ENCODE measurements around the gene PRDM15.

Gene PRDM15

GRCh38 chr21:41846033-41846317 is 33.2 kb downstream of the PRDM15 start:
- H4K8ac ChIP-seq (ENCODE audit: low read length), result no peak overlapping the region
- H2AK5ac ChIP-seq (ENCODE audit: low read length, severe bottlenecking), result no peak overlapping the region
- no peaks in the 10 kb centered on the region for H3K27me3 ChIP-seq (ENCODE audit: control insufficient read depth in 1 of 2, insufficient read depth in 1 of 2, low read length in 2 of 2)
- no peak for DNase-seq
- H3K27ac ChIP-seq (ENCODE audit: low read length, poor library complexity, severe bottlenecking), result no peak overlapping the region
- no peak overlapping the region for H2BK120ac ChIP-seq (ENCODE audit: low read depth, low read length)
- H2BK12ac ChIP-seq (ENCODE audit: low read length in 2 of 2), result no peak overlapping the region
- no peak overlapping the region for H3K4me2 ChIP-seq (ENCODE audit: low read length, poor library complexity, severe bottlenecking)
- no peak overlapping the region for H3K23ac ChIP-seq (ENCODE audit: low read length in 2 of 2)
- no peak overlapping the region for H3K14ac ChIP-seq (ENCODE audit: low read length in 2 of 2)
- H3K4ac ChIP-seq (ENCODE audit: low read depth in 1 of 2, low read length in 2 of 2), result no peak overlapping the region
- 81% methylated on average over 6 of the region's 6 CpGs for WGBS
- peaks cover 3 to 17% of the 10 kb centered on the region in 2 experiments for H3K36me3 ChIP-seq (ENCODE audit: control insufficient read depth in 1 of 2, insufficient read depth in 2 of 2, low read depth in 1 of 2, low read length in 2 of 2)
- no peak overlapping the region for H2AFZ ChIP-seq (ENCODE audit: low read depth, low read length)
- H3K4me3 ChIP-seq (ENCODE audit: insufficient read depth in 1 of 2, low read depth in 1 of 2, low read length in 2 of 2), result no peak overlapping the region
- H3K18ac ChIP-seq (ENCODE audit: low read depth in 1 of 2, low read length in 2 of 2), result no peak overlapping the region
- H3K4me1 ChIP-seq (ENCODE audit: control insufficient read depth, insufficient read depth, low read depth, low read length), result peaks cover 2% of the 10 kb centered on the region
- H3K9ac ChIP-seq (ENCODE audit: low read length), result no peak overlapping the region
- H3K79me1 ChIP-seq (replicated peaks; ENCODE audit: low read length, poor library complexity, severe bottlenecking), result no peaks in the 10 kb centered on the region
- no peak overlapping the region for H4K91ac ChIP-seq (ENCODE audit: low read length)
- no peak overlapping the region for H2BK5ac ChIP-seq (ENCODE audit: low read depth, low read length, poor library complexity, severe bottlenecking)
- peaks cover 11% of the 10 kb centered on the region for H3K9me3 ChIP-seq (ENCODE audit: control insufficient read depth, low read length)
- H2BK15ac ChIP-seq (ENCODE audit: low read depth, poor library complexity, severe bottlenecking), result no peak overlapping the region

- H3K4me3 ChIP-seq (ENCODE audit: insufficient read depth in 1 of 2, low read depth in 1 of 2, low read length in 2 of 2), result no peak overlapping the region
- 91% methylated on average over 18 of the region's 21 CpGs for WGBS
- peaks cover 16% of the 10 kb centered on the region for H3K9me3 ChIP-seq (ENCODE audit: control insufficient read depth, low read length)
- H3K18ac ChIP-seq (ENCODE audit: low read depth in 1 of 2, low read length in 2 of 2), result no peak overlapping the region
- no peak overlapping the region for H3K27ac ChIP-seq (ENCODE audit: low read length, poor library complexity, severe bottlenecking)
- H3K79me1 ChIP-seq (replicated peaks; ENCODE audit: low read length, poor library complexity, severe bottlenecking), result no peaks in the 10 kb centered on the region
- no peak overlapping the region for H3K9ac ChIP-seq (ENCODE audit: low read length)
- no peak overlapping the region for H2BK15ac ChIP-seq (ENCODE audit: low read depth, poor library complexity, severe bottlenecking)
- H3K4me1 ChIP-seq (ENCODE audit: control insufficient read depth, insufficient read depth, low read depth, low read length), result peaks cover 2% of the 10 kb centered on the region
- no peak overlapping the region for H3K23ac ChIP-seq (ENCODE audit: low read length in 2 of 2)
- H2BK12ac ChIP-seq (ENCODE audit: low read length in 2 of 2), result no peak overlapping the region
- H2BK5ac ChIP-seq (ENCODE audit: low read depth, low read length, poor library complexity, severe bottlenecking), result no peak overlapping the region
- no peak overlapping the region for H2AFZ ChIP-seq (ENCODE audit: low read depth, low read length)
- H3K4ac ChIP-seq (ENCODE audit: low read depth in 1 of 2, low read length in 2 of 2), result no peak overlapping the region
- H2AK5ac ChIP-seq (ENCODE audit: low read length, severe bottlenecking), result no peak overlapping the region
- DNase-seq, result no peak
- H2BK120ac ChIP-seq (ENCODE audit: low read depth, low read length), result no peak overlapping the region
- no peak overlapping the region for H3K14ac ChIP-seq (ENCODE audit: low read length in 2 of 2)
- no peaks in the 10 kb centered on the region for H3K27me3 ChIP-seq (ENCODE audit: control insufficient read depth in 1 of 2, insufficient read depth in 1 of 2, low read length in 2 of 2)
- H3K4me2 ChIP-seq (ENCODE audit: low read length, poor library complexity, severe bottlenecking), result no peak overlapping the region
- no peak overlapping the region for H4K8ac ChIP-seq (ENCODE audit: low read length)
- H3K36me3 ChIP-seq (ENCODE audit: control insufficient read depth in 1 of 2, insufficient read depth in 2 of 2, low read depth in 1 of 2, low read length in 2 of 2), result peaks cover 6 to 16% of the 10 kb centered on the region in 2 experiments
- H4K91ac ChIP-seq (ENCODE audit: low read length), result no peak overlapping the region
These were observed 33.7 kb downstream of the PRDM15 start for GRCh38 chr21:41845310-41846032.

GRCh38 chr21:41843584-41843983 is 35.6 kb downstream of the PRDM15 start:
- Histone ChIP-seq H2BK120ac (ENCODE audit: low read depth, low read length) (no peak overlapping the region), H3K14ac (ENCODE audit: low read length in 2 of 2) (no peak overlapping the region), H3K79me1 (replicated peaks; ENCODE audit: low read length, poor library complexity, severe bottlenecking) (no peaks in the 10 kb centered on the region), H3K27me3 (ENCODE audit: control insufficient read depth in 1 of 2, insufficient read depth in 1 of 2, low read length in 2 of 2) (no peaks in the 10 kb centered on the region), H2AK5ac (ENCODE audit: low read length, severe bottlenecking) (no peak overlapping the region), H3K4me3 (ENCODE audit: insufficient read depth in 1 of 2, low read depth in 1 of 2, low read length in 2 of 2) (no peak overlapping the region), H3K18ac (ENCODE audit: low read depth in 1 of 2, low read length in 2 of 2) (no peak overlapping the region), H3K27ac (ENCODE audit: low read length, poor library complexity, severe bottlenecking) (no peak overlapping the region), H3K36me3 (ENCODE audit: control insufficient read depth in 1 of 2, insufficient read depth in 2 of 2, low read depth in 1 of 2, low read length in 2 of 2) (peaks cover 11 to 25% of the 10 kb centered on the region in 2 experiments), H3K9ac (ENCODE audit: low read length) (no peak overlapping the region), H2BK15ac (ENCODE audit: low read depth, poor library complexity, severe bottlenecking) (no peak overlapping the region), H4K8ac (ENCODE audit: low read length) (no peak overlapping the region), H3K4me2 (ENCODE audit: low read length, poor library complexity, severe bottlenecking) (no peak overlapping the region), H2BK12ac (ENCODE audit: low read length in 2 of 2) (no peak overlapping the region), H3K9me3 (ENCODE audit: control insufficient read depth, low read length) (peaks cover 18% of the 10 kb centered on the region), H3K4ac (ENCODE audit: low read depth in 1 of 2, low read length in 2 of 2) (no peak overlapping the region), H4K91ac (ENCODE audit: low read length) (peak overlapping the region; percentile 30), H3K23ac (ENCODE audit: low read length in 2 of 2) (no peak overlapping the region), H2AFZ (ENCODE audit: low read depth, low read length) (no peak overlapping the region), H2BK5ac (ENCODE audit: low read depth, low read length, poor library complexity, severe bottlenecking) (no peak overlapping the region), H3K4me1 (ENCODE audit: control insufficient read depth, insufficient read depth, low read depth, low read length) (peaks cover 2% of the 10 kb centered on the region)
- no peak for DNase-seq
- 98% methylated on average over 2 of the region's 2 CpGs for WGBS

- H3K9ac ChIP-seq (ENCODE audit: low read length), result no peak overlapping the region
- peak overlapping the region in 1 of 2 experiments; percentile 16 for H3K4me3 ChIP-seq (ENCODE audit: insufficient read depth in 1 of 2, low read depth in 1 of 2, low read length in 2 of 2)
- no peak overlapping the region for H2BK5ac ChIP-seq (ENCODE audit: low read depth, low read length, poor library complexity, severe bottlenecking)
- no peak overlapping the region for H3K27ac ChIP-seq (ENCODE audit: low read length, poor library complexity, severe bottlenecking)
- no peaks in the 10 kb centered on the region for H3K27me3 ChIP-seq (ENCODE audit: control insufficient read depth in 1 of 2, insufficient read depth in 1 of 2, low read length in 2 of 2)
- no peaks in the 10 kb centered on the region for H3K79me1 ChIP-seq (replicated peaks; ENCODE audit: low read length, poor library complexity, severe bottlenecking)
- no peak overlapping the region for H3K4me2 ChIP-seq (ENCODE audit: low read length, poor library complexity, severe bottlenecking)
- H3K36me3 ChIP-seq (ENCODE audit: control insufficient read depth in 1 of 2, insufficient read depth in 2 of 2, low read depth in 1 of 2, low read length in 2 of 2), result peaks cover 28 to 38% of the 10 kb centered on the region in 2 experiments
- no CpG with 5 or more reads among the region's 1 CpG for WGBS
- H3K18ac ChIP-seq (ENCODE audit: low read depth in 1 of 2, low read length in 2 of 2), result no peak overlapping the region
- H3K4ac ChIP-seq (ENCODE audit: low read depth in 1 of 2, low read length in 2 of 2), result no peak overlapping the region
- H2BK12ac ChIP-seq (ENCODE audit: low read length in 2 of 2), result no peak overlapping the region
- no peak overlapping the region for H4K91ac ChIP-seq (ENCODE audit: low read length)
- no peak overlapping the region for H2AFZ ChIP-seq (ENCODE audit: low read depth, low read length)
- peaks cover 2% of the 10 kb centered on the region for H3K4me1 ChIP-seq (ENCODE audit: control insufficient read depth, insufficient read depth, low read depth, low read length)
- H2AK5ac ChIP-seq (ENCODE audit: low read length, severe bottlenecking), result no peak overlapping the region
- H4K8ac ChIP-seq (ENCODE audit: low read length), result no peak overlapping the region
- no peak overlapping the region for H2BK15ac ChIP-seq (ENCODE audit: low read depth, poor library complexity, severe bottlenecking)
- H3K23ac ChIP-seq (ENCODE audit: low read length in 2 of 2), result no peak overlapping the region
- H3K14ac ChIP-seq (ENCODE audit: low read length in 2 of 2), result no peak overlapping the region
- DNase-seq, result no peak
- no peak overlapping the region for H2BK120ac ChIP-seq (ENCODE audit: low read depth, low read length)
- peaks cover 18% of the 10 kb centered on the region for H3K9me3 ChIP-seq (ENCODE audit: control insufficient read depth, low read length)
These were observed 38.3 kb downstream of the PRDM15 start for GRCh38 chr21:41840880-41841279.

Data from mesenchymal stem cell (in vitro differentiated cells and primary cell).